ENCODE data around the gene MED14. TPM values are rescaled to one million over a fixed set of nuclear protein-coding genes. Genes with fewer than 3 reads are reported as not detected.
A peak's percentile ranks its signal among the peaks of the same experiment; 100 is the strongest.

The MED14 gene
- total and polyA plus RNA-seq, 2 experiments from 2014 or later, result 16.0 to 31.9 TPM

DNA sequence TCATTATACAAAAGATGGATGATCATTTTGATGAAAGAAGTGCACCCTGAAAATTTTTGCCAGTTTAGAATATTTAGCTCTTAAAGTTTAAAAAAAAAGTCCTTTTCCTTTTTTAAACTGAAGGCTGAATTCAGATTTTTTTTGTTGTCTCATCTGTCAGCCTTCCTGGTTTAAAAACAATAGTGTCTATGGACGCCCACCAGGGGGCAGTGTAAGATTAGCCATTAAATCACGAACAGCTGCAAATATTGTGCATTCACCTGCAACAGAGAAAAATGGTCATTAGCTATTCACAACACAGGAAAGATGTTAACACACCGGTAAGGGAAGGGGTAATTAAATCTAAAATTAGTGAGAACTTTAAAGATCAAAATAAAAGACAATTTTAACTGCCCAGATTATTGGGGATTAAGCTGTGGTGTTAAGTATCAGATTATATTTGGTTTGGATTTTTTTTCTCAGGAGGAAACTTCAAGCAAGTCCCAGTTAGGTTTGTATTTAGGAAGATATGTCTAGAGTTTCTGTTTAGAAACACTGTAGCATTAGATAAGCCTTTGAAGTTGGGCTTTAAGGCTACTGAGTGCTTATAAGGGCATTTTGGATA lies 83.6 kb downstream of the MED14 start:
- Histone ChIP-seq H3K4me2 (no peak overlapping the region), H3K36me3 (replicated peaks; ENCODE audit: insufficient read depth, low read depth) (no peaks in the 10 kb centered on the region), H3K27me3 (no peaks in the 10 kb centered on the region), H3K79me2 (no peaks in the 10 kb centered on the region), H3K27ac (no peak overlapping the region), H3K4me1 (ENCODE audit: insufficient read depth) (peaks cover 4% of the 10 kb centered on the region), H2AFZ (no peak overlapping the region), H3K9me2 (replicated peaks; ENCODE audit: insufficient read depth) (no peaks in the 10 kb centered on the region), H3K4me3 (no peak overlapping the region), H3K9me3 (ENCODE audit: low read depth) (no peaks in the 10 kb centered on the region), H4K20me1 (ENCODE audit: insufficient read depth, poor library complexity, severe bottlenecking) (no peaks in the 10 kb centered on the region)
- WGBS (ENCODE audit: low lambda C conversion rate, missing lambda C conversion rate), result 9% methylated on average over 3 of the region's 3 CpGs
- TF ChIP-seq EZH2phosphoT487 (IDR thresholded peaks at IDR 0.05; ENCODE audit: low read depth, severe bottlenecking, unreplicated experiment) (no peak), EZH2 (IDR thresholded peaks at IDR 0.05; ENCODE audit: borderline replicate concordance) (no peak)
- TF ChIP-seq, protein P1, sequence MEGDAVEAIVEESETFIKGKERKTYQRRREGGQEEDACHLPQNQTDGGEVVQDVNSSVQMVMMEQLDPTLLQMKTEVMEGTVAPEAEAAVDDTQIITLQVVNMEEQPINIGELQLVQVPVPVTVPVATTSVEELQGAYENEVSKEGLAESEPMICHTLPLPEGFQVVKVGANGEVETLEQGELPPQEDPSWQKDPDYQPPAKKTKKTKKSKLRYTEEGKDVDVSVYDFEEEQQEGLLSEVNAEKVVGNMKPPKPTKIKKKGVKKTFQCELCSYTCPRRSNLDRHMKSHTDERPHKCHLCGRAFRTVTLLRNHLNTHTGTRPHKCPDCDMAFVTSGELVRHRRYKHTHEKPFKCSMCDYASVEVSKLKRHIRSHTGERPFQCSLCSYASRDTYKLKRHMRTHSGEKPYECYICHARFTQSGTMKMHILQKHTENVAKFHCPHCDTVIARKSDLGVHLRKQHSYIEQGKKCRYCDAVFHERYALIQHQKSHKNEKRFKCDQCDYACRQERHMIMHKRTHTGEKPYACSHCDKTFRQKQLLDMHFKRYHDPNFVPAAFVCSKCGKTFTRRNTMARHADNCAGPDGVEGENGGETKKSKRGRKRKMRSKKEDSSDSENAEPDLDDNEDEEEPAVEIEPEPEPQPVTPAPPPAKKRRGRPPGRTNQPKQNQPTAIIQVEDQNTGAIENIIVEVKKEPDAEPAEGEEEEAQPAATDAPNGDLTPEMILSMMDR (IDR thresholded peaks at IDR 0.05; ENCODE audit: poor library complexity), result peak; percentile 81
- peak; percentile 88 for DNase-seq (ENCODE audit: low spot score)

GRCh38 chrX:40647307-40648197 lies 87.8 kb downstream of the MED14 start, which contains the start of gene CXorf38:
CXorf38 (minus strand) TSS chrX:40647561; CDS start chrX:40647520, 41 bp downstream.
- Histone ChIP-seq H3K36me3 (replicated peaks; ENCODE audit: insufficient read depth, low read depth) (no peaks in the 10 kb centered on the region), H3K4me1 (ENCODE audit: insufficient read depth) (peaks cover 4% of the 10 kb centered on the region), H3K27me3 (no peaks in the 10 kb centered on the region), H4K20me1 (ENCODE audit: insufficient read depth, poor library complexity, severe bottlenecking) (no peaks in the 10 kb centered on the region), H2AFZ (peak within 1 kb of the TSS; percentile 78), H3K4me3 (peak within 1 kb of the TSS; percentile 50), H3K9me2 (replicated peaks; ENCODE audit: insufficient read depth) (no peaks in the 10 kb centered on the region), H3K9me3 (ENCODE audit: low read depth) (no peaks in the 10 kb centered on the region), H3K4me2 (peak within 1 kb of the TSS; percentile 81), H3K79me2 (peaks cover 30% of the 10 kb centered on the region), H3K27ac (peak within 1 kb of the TSS; percentile 85)
- TF ChIP-seq EZH2 (IDR thresholded peaks at IDR 0.05; ENCODE audit: borderline replicate concordance) (no peak), EZH2phosphoT487 (IDR thresholded peaks at IDR 0.05; ENCODE audit: low read depth, severe bottlenecking, unreplicated experiment) (no peak)
- TF ChIP-seq, protein P1 (IDR thresholded peaks at IDR 0.05; ENCODE audit: poor library complexity), result no peak
- 61% methylated on average over 64 of the region's 66 CpGs for WGBS (ENCODE audit: low lambda C conversion rate, missing lambda C conversion rate)
- DNase-seq (ENCODE audit: low spot score), result peak; percentile 94

DNA sequence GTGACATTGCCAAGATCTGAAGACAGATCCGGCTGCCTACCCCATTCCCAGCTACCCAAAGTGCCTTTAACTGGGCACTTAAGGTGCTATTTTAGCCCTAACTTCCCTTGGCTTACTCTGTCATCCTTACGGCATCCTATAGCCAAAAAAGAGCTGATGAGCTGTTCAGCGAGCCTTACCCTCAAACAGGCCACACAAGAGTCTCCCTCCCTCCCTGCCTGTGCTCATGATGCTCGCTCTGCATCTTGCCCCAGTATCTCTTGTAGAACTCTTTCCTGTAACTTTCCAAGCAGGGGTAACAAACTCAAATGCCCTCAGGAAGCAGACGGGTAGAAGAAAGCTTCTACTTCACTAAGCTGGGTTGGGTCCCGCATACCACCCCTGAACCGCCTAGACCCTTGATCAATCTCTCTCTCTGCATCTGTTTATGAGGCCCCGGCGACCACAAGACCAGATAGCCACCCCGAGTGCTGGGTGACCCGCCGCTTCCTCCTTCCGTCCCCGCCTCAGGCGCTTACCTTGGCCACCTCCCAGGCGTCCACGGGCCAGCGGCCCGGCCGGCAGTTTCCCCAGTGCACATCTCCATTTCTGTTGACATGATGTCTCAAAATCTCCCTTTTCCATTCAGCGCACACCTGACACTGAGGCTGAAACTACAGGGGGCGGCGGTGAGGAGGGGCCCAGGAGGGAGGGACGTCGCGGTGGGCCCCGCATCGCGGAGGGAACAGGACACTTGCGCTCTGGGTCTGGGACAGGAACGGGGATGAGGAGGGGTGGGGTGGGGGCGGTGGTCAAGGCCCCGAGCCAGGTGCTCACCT lies 88.6 kb downstream of the MED14 start:
- Histone ChIP-seq H2AFZ (peak overlapping the region; percentile 78), H4K20me1 (ENCODE audit: insufficient read depth, poor library complexity, severe bottlenecking) (no peaks in the 10 kb centered on the region), H3K36me3 (replicated peaks; ENCODE audit: insufficient read depth, low read depth) (no peaks in the 10 kb centered on the region), H3K4me3 (peak overlapping the region; percentile 50), H3K9me3 (ENCODE audit: low read depth) (no peaks in the 10 kb centered on the region), H3K4me2 (peak overlapping the region; percentile 81), H3K9me2 (replicated peaks; ENCODE audit: insufficient read depth) (no peaks in the 10 kb centered on the region), H3K4me1 (ENCODE audit: insufficient read depth) (peaks cover 4% of the 10 kb centered on the region), H3K79me2 (peaks cover 35% of the 10 kb centered on the region), H3K27ac (peak overlapping the region; percentile 84), H3K27me3 (no peaks in the 10 kb centered on the region)
- peak; percentile 30 for DNase-seq (ENCODE audit: low spot score)
- WGBS (ENCODE audit: low lambda C conversion rate, missing lambda C conversion rate), result 37% methylated on average over 24 of the region's 33 CpGs
- TF ChIP-seq, protein P1 (IDR thresholded peaks at IDR 0.05; ENCODE audit: poor library complexity), result no peak
- TF ChIP-seq EZH2 (IDR thresholded peaks at IDR 0.05; ENCODE audit: borderline replicate concordance), result no peak
- TF ChIP-seq EZH2phosphoT487 (IDR thresholded peaks at IDR 0.05; ENCODE audit: low read depth, severe bottlenecking, unreplicated experiment), result no peak
